ENCODE results near the gene KCNMA1.

DNA sequence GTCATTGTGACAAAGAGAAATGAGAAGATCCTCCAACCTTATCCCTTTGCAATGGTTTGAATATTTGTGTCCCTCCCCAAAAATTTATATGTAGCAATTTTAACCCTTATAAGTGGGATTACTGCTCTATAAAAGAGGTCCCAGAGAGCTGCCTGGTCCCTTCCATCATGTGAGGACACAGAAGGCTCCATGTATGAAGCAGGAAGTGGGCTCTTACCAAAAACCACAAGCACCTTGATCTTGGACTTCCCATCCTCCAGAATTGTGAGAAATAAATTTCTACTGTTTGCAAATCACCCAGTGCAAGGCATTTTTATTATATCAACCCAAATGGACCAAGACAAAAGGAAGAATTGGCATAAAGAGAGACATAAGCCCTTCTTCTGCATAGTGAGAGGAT, 95.7 kb downstream of the KCNMA1 start:
- TF ChIP-seq, protein P1, sequence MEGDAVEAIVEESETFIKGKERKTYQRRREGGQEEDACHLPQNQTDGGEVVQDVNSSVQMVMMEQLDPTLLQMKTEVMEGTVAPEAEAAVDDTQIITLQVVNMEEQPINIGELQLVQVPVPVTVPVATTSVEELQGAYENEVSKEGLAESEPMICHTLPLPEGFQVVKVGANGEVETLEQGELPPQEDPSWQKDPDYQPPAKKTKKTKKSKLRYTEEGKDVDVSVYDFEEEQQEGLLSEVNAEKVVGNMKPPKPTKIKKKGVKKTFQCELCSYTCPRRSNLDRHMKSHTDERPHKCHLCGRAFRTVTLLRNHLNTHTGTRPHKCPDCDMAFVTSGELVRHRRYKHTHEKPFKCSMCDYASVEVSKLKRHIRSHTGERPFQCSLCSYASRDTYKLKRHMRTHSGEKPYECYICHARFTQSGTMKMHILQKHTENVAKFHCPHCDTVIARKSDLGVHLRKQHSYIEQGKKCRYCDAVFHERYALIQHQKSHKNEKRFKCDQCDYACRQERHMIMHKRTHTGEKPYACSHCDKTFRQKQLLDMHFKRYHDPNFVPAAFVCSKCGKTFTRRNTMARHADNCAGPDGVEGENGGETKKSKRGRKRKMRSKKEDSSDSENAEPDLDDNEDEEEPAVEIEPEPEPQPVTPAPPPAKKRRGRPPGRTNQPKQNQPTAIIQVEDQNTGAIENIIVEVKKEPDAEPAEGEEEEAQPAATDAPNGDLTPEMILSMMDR (IDR thresholded peaks at IDR 0.05) = no peak
- no peak for TF ChIP-seq EZH2 (IDR thresholded peaks at IDR 0.05; ENCODE audit: borderline replicate concordance, insufficient read depth, low read depth, low read length, poor library complexity, severe bottlenecking)

All from B cell (primary cell).